ENCODE measurements around the gene HNRNPR. TPM values are rescaled to one million over a fixed set of nuclear protein-coding genes. Genes with fewer than 3 reads are reported as not detected.

HNRNPR gene
- total RNA-seq, 1 experiment from 2014 or later: 236 TPM

GRCh38 chr1:23362218-23362713 lies 18.2 kb upstream of the HNRNPR start:
- Histone ChIP-seq H3K27ac (no peak overlapping the region), H3K4me3 (no peak overlapping the region), H3K4me1 (replicated peaks) (no peaks in the 10 kb centered on the region), H3K36me3 (peaks cover 89% of the 10 kb centered on the region), H3K9me3 (replicated peaks) (peaks cover 52% of the 10 kb centered on the region), H3K27me3 (replicated peaks) (no peaks in the 10 kb centered on the region)
- peak in 1 of 2 experiments; percentile 8 for DNase-seq (ENCODE audit: low read depth in 1 of 2, low spot score in 2 of 2)

GRCh38 chr1:23358310-23358875 lies 14.3 kb upstream of the HNRNPR start:
- Histone ChIP-seq H3K4me3 (no peak overlapping the region), H3K4me1 (replicated peaks) (no peaks in the 10 kb centered on the region), H3K9me3 (replicated peaks) (peaks cover 46% of the 10 kb centered on the region), H3K27ac (no peak overlapping the region), H3K27me3 (replicated peaks) (no peaks in the 10 kb centered on the region), H3K36me3 (peaks cover 55% of the 10 kb centered on the region)
- DNase-seq (ENCODE audit: low read depth in 1 of 2, low spot score in 2 of 2): no peak

GRCh38 chr1:23357138-23357908 lies 13.2 kb upstream of the HNRNPR start:
- Histone ChIP-seq H3K4me3 (no peak overlapping the region), H3K36me3 (peaks cover 44% of the 10 kb centered on the region)
- DNase-seq (ENCODE audit: low read depth in 1 of 2, low spot score in 2 of 2): no peak

DNA sequence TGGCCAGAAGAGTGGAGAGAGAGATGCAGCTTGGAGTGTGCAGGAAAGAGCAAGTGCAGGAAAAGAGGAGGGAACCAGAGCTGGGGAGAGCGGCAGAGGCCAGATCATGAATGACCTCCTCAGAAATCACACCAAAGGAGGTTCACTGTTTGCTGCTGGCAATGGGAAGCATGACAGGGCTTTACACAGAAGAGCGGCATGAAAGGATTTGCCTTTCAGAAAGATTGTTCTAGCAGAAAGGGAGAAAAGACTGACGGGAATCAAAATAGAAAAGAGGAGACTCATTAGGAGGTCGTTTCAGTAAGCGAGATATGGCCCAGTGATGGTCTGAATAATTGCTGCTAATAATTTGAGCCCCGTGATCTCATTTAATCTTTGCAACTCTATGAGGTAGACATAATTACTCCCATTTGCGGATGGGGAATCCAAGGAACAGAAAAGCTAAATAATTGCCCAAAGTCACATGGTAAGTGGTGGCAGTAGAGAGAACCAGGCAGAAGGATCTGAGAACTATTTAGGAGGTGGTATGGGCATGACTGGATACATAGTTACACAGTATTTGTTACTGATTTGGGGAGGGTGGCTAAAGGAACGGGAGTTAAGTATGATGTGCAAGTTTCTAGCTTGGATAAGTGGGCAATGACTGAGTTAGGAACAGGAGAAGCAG lies 12.5 kb upstream of the HNRNPR start:
- H3K27me3 ChIP-seq (replicated peaks): no peaks in the 10 kb centered on the region
- no peak for DNase-seq (ENCODE audit: low read depth in 1 of 2, low spot score in 2 of 2)
- H3K36me3 ChIP-seq: peaks cover 37% of the 10 kb centered on the region
- no peak overlapping the region for H3K4me3 ChIP-seq
- peaks cover 30% of the 10 kb centered on the region for H3K9me3 ChIP-seq (replicated peaks)
- H3K4me1 ChIP-seq (replicated peaks): no peaks in the 10 kb centered on the region
- H3K27ac ChIP-seq: no peak overlapping the region

More at GRCh38 chr1:23357138-23357908, 13.2 kb upstream of the HNRNPR start:
- Histone ChIP-seq H3K9me3 (replicated peaks) (peaks cover 37% of the 10 kb centered on the region), H3K27me3 (replicated peaks) (no peaks in the 10 kb centered on the region), H3K27ac (no peak overlapping the region), H3K4me1 (replicated peaks) (no peaks in the 10 kb centered on the region)

GRCh38 chr1:23354245-23354644 lies 10.2 kb upstream of the HNRNPR start:
- Histone ChIP-seq H3K4me1 (replicated peaks) (no peaks in the 10 kb centered on the region), H3K9me3 (replicated peaks) (peaks cover 8% of the 10 kb centered on the region), H3K4me3 (no peak overlapping the region), H3K27me3 (replicated peaks) (no peaks in the 10 kb centered on the region), H3K27ac (no peak overlapping the region), H3K36me3 (peaks cover 14% of the 10 kb centered on the region)
- DNase-seq (ENCODE audit: low read depth in 1 of 2, low spot score in 2 of 2): no peak

DNA sequence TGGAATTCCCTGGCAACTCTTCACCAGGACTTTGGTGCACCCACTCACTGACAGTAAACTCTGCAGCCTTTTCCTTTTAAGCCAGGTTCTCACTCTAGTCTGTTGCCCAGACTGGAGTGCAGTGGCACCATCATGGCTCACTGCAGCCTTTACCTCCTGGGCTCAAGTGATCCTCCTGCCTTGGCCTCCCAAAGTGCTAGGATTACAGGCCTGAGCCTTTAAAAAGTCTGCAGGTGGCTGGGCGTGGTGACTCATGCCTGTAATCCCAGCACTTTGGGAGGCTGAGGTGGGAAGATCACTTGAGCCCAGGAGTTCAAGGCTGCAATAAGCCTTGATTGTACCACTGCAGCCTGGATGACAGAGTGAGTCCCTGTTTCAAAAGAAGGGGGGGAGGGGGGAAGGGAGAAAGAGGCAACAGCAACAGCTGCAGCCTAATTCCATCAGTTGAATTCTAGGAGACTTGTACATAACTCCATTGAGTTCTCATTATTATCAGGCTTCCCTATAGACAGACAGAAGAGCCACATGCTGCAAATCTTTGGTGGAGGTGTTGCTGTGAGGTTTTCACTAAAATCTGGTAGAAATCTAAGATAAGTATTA lies 8.1 kb upstream of the HNRNPR start:
- Histone ChIP-seq H3K27me3 (replicated peaks) (no peaks in the 10 kb centered on the region), H3K27ac (no peak overlapping the region), H3K9me3 (replicated peaks) (no peaks in the 10 kb centered on the region), H3K36me3 (no peaks in the 10 kb centered on the region), H3K4me3 (no peak overlapping the region), H3K4me1 (replicated peaks) (no peaks in the 10 kb centered on the region)
- no peak for DNase-seq (ENCODE audit: low read depth in 1 of 2, low spot score in 2 of 2)

- Histone ChIP-seq H3K36me3 (peaks cover 24% of the 10 kb centered on the region), H3K9me3 (replicated peaks) (no peaks in the 10 kb centered on the region), H3K27me3 (replicated peaks) (no peaks in the 10 kb centered on the region), H3K27ac (no peak overlapping the region), H3K4me1 (replicated peaks) (peaks cover 23% of the 10 kb centered on the region), H3K4me3 (no peak overlapping the region)
- DNase-seq (ENCODE audit: low read depth in 1 of 2, low spot score in 2 of 2): no peak
These were observed 1.8 kb upstream of the HNRNPR start for GRCh38 chr1:23345920-23346319.

- H3K27ac ChIP-seq: peak overlapping the region; percentile 82
- DNase-seq (ENCODE audit: low read depth in 1 of 2, low spot score in 2 of 2): no peak
- peaks cover 33% of the 10 kb centered on the region for H3K36me3 ChIP-seq
- H3K4me3 ChIP-seq: peak overlapping the region; percentile 82
- H3K9me3 ChIP-seq (replicated peaks): no peaks in the 10 kb centered on the region
- H3K4me1 ChIP-seq (replicated peaks): peaks cover 32% of the 10 kb centered on the region
- no peaks in the 10 kb centered on the region for H3K27me3 ChIP-seq (replicated peaks)
These were observed 946 bp upstream of the HNRNPR start for GRCh38 chr1:23344987-23345472.

GRCh38 chr1:23343221-23344110 lies 618 bp downstream of the HNRNPR start:
- Histone ChIP-seq H3K4me3 (peak overlapping the region; percentile 82), H3K36me3 (peaks cover 48% of the 10 kb centered on the region), H3K27me3 (replicated peaks) (no peaks in the 10 kb centered on the region), H3K9me3 (replicated peaks) (no peaks in the 10 kb centered on the region), H3K27ac (peak overlapping the region; percentile 98), H3K4me1 (replicated peaks) (peaks cover 32% of the 10 kb centered on the region)
- DNase-seq (ENCODE audit: low read depth in 1 of 2, low spot score in 2 of 2): peak; percentile 52 to 70

DNA sequence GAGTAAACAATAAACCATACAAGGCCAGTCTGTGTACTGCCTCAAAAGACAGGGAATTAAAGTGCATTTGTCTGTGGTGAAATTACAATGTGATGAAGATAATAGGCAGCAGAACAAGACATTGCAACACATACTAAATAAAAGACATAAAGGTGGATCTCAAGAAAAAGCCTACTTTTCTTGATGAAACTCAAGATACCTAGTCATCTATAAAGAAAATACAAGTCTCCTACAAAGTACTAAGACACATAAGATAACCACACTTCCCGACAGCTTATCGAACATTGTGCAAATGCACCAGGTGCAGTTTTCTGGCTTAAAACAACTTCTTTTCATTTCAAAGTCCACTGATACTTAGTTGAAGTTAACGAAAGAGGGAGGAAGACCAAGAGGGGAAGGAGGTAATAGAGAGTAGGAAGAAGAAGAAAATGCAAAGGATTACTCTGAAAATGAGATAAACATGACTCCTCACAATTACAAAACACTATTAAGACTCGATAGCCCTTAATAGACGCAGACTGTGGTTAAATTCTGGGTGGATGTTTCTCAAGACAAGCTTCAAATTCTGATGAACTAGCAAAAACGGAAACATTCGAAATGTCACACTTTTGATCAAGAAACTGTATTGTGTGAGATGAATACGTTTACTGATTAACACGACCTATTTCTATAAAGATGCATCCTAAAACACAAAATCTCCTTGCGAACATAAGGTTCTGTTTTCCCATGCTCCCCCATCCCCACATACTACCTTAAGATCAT lies 2.0 kb downstream of the HNRNPR start:
- DNase-seq (ENCODE audit: low read depth in 1 of 2, low spot score in 2 of 2): peak in 1 of 2 experiments; percentile 26
- Histone ChIP-seq H3K4me1 (replicated peaks) (peaks cover 32% of the 10 kb centered on the region), H3K4me3 (peak overlapping the region; percentile 82), H3K27me3 (replicated peaks) (no peaks in the 10 kb centered on the region), H3K9me3 (replicated peaks) (no peaks in the 10 kb centered on the region), H3K27ac (peak overlapping the region; percentile 98), H3K36me3 (peaks cover 61% of the 10 kb centered on the region)

DNA sequence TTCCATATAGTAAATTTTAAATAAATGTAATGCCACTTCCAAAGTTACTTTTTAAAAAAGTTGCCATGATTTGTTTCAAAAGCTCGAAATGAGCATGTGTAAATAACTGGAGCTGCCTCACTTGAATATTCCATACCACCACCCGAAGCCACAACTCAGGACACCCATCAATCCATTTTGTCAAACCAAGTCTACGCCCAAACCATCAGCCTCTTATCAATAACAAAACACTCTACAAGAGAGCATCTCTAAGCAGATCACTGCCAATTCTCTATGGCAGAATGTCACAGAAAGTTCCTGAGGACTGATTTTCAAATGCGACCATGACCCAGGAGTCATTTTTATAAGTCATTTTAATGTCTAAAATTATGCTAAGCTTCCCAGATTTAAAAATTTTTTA lies 4.5 kb downstream of the HNRNPR start:
- Histone ChIP-seq H3K9me3 (replicated peaks) (no peaks in the 10 kb centered on the region), H3K4me3 (no peak overlapping the region), H3K4me1 (replicated peaks) (peaks cover 23% of the 10 kb centered on the region), H3K27ac (no peak overlapping the region), H3K36me3 (peaks cover 81% of the 10 kb centered on the region), H3K27me3 (replicated peaks) (no peaks in the 10 kb centered on the region)
- no peak for DNase-seq (ENCODE audit: low read depth in 1 of 2, low spot score in 2 of 2)

DNA sequence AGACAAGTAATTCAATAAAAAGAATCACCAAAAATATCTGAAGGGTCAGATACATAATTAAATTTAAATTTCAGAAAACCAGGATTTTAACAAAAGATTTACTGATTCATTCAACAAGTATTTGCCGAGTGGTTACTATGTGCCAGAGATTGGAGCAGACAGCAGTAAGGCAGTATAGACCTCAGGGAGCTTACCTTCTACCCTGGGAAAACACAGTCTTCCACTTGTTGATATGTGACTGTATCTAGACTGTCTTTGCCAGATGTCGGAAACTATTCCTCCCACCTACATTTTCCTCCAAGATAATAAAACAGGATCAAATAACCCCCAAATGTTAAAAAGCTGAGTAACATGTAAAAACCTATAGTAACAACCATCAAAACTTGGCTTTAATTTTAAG lies 6.2 kb downstream of the HNRNPR start:
- no peaks in the 10 kb centered on the region for H3K27me3 ChIP-seq (replicated peaks)
- no peak for DNase-seq (ENCODE audit: low read depth in 1 of 2, low spot score in 2 of 2)
- H3K9me3 ChIP-seq (replicated peaks): no peaks in the 10 kb centered on the region
- peaks cover 23% of the 10 kb centered on the region for H3K4me1 ChIP-seq (replicated peaks)
- no peak overlapping the region for H3K27ac ChIP-seq
- H3K4me3 ChIP-seq: no peak overlapping the region
- peaks cover 92% of the 10 kb centered on the region for H3K36me3 ChIP-seq

All from SJSA1 (cell line).